SIG-M5 treated with dmso at 0.1 percent for 504 hours (cell line): ENCODE data around the gene TPPP3.
"Not testable (repeated sequence)": the region's sequence is repeated elsewhere in the genome, so short reads cannot be mapped to it uniquely, and the experiment has no call there.

Source experiments
- DNase-seq: peaks from one replicate; lab custom pipeline; 2025; ENCODE audit not compliant: unreplicated experiment; lab: John Stamatoyannopoulos, UW

Gene TPPP3

GRCh38 chr16:67426022-67426421 lies 32.7 kb upstream of the TPPP3 start:
- no peak for DNase-seq

- DNase-seq, result no peak
These were observed 32.3 kb upstream of the TPPP3 start for GRCh38 chr16:67425580-67425979.

GRCh38 chr16:67425061-67425460 lies 31.8 kb upstream of the TPPP3 start:
- DNase-seq, result no peak

- DNase-seq, result no peak
These were observed 30.9 kb upstream of the TPPP3 start for GRCh38 chr16:67424261-67424615.

- no peak for DNase-seq
These were observed 30.4 kb upstream of the TPPP3 start for GRCh38 chr16:67423611-67424260.

- DNase-seq, result no peak
These were observed 29.7 kb upstream of the TPPP3 start for GRCh38 chr16:67423015-67423414.

GRCh38 chr16:67421030-67421429 lies 27.7 kb upstream of the TPPP3 start:
- DNase-seq, result no peak

- no peak for DNase-seq
These were observed 26.6 kb upstream of the TPPP3 start for GRCh38 chr16:67419931-67420330.

GRCh38 chr16:67419502-67419901 lies 26.2 kb upstream of the TPPP3 start:
- no peak for DNase-seq

- DNase-seq, result no peak
These were observed 24.2 kb upstream of the TPPP3 start for GRCh38 chr16:67417333-67418061.

- no peak for DNase-seq
These were observed 22.8 kb upstream of the TPPP3 start, which contains the start of gene ZDHHC1 for GRCh38 chr16:67415872-67416793. ZDHHC1 (minus strand) TSS chr16:67416477; CDS start chr16:67407775, 8,702 bp downstream.

- not testable (repeated sequence) for DNase-seq
These were observed 22.1 kb upstream of the TPPP3 start for GRCh38 chr16:67415421-67415820.

- DNase-seq, result no peak
These were observed 20.9 kb upstream of the TPPP3 start for GRCh38 chr16:67413978-67414911.

GRCh38 chr16:67412294-67412693 lies 19.0 kb upstream of the TPPP3 start:
- no peak for DNase-seq

GRCh38 chr16:67411339-67411738 lies 18.0 kb upstream of the TPPP3 start:
- no peak for DNase-seq

- DNase-seq, result no peak
These were observed 16.3 kb upstream of the TPPP3 start for GRCh38 chr16:67409631-67410030.

- DNase-seq, result no peak
These were observed 14.6 kb upstream of the TPPP3 start for GRCh38 chr16:67407788-67408452.

GRCh38 chr16:67407176-67407787 lies 14.0 kb upstream of the TPPP3 start:
- DNase-seq, result no peak

- no peak for DNase-seq
These were observed 13.0 kb upstream of the TPPP3 start for GRCh38 chr16:67406111-67406971.
